H54 (cell line): ENCODE measurements around the gene ZSCAN5C.
"Not testable (repeated sequence)": the region's sequence is repeated elsewhere in the genome, so short reads cannot be mapped to it uniquely, and the experiment has no call there.

Source experiments
- DNase-seq: peaks from one replicate; pipeline ENCODE4 v3.0.0; 2011; ENCODE audit warnings: low spot score, mixed read lengths; ENCODE audit not compliant: insufficient read length
- FAIRE-seq: peaks from 3 replicates; lab custom pipeline; 2011; peaks lifted over from hg19 to GRCh38; lab: Jason Lieb, UNC
- POLR2A ChIP-seq: IDR thresholded peaks from 2 replicates; pipeline ENCODE4 v1.6.1; 2011; ENCODE audit warnings: low read depth, mild to moderate bottlenecking, low read length

Gene ZSCAN5C

GRCh38 chr19:56221851-56222250, 19.8 kb downstream of the ZSCAN5C start:
- no peak for TF ChIP-seq POLR2A
- DNase-seq (no peak), FAIRE-seq (no peak)

- FAIRE-seq = no peak
- no peak for TF ChIP-seq POLR2A
- DNase-seq = no peak
Observed at GRCh38 chr19:56222901-56223300, 20.8 kb downstream of the ZSCAN5C start.

GRCh38 chr19:56223481-56223880, 21.4 kb downstream of the ZSCAN5C start:
- FAIRE-seq (no peak), DNase-seq (no peak)
- no peak for TF ChIP-seq POLR2A

- no peak for FAIRE-seq
- TF ChIP-seq POLR2A = no peak
- DNase-seq = peak; percentile 64
Observed at GRCh38 chr19:56245121-56245740, 43.2 kb downstream of the ZSCAN5C start.

GRCh38 chr19:56245764-56246163, 43.7 kb downstream of the ZSCAN5C start:
- not testable (repeated sequence) for DNase-seq, FAIRE-seq

GRCh38 chr19:56248736-56249338, 46.8 kb downstream of the ZSCAN5C start:
- not testable (repeated sequence) for DNase-seq, FAIRE-seq

- no peak for FAIRE-seq
- no peak for TF ChIP-seq POLR2A
Observed at GRCh38 chr19:56252699-56253422, 50.8 kb downstream of the ZSCAN5C start.

GRCh38 chr19:56253737-56254136, 51.7 kb downstream of the ZSCAN5C start:
- FAIRE-seq = no peak
- TF ChIP-seq POLR2A = no peak
- DNase-seq = peak; percentile 42

More at GRCh38 chr19:56252699-56253422, 50.8 kb downstream of the ZSCAN5C start:
- peak; percentile 90 for DNase-seq

- FAIRE-seq = no peak
Observed at GRCh38 chr19:56258272-56258671, 56.2 kb downstream of the ZSCAN5C start.

More at GRCh38 chr19:56258272-56258671, 56.2 kb downstream of the ZSCAN5C start:
- no peak for DNase-seq
- TF ChIP-seq POLR2A = no peak
